HT1080 (cell line): ENCODE results near the gene TRDN. TPM values are rescaled to one million over a fixed set of nuclear protein-coding genes. Genes with fewer than 3 reads are reported as not detected.
"Not testable (repeated sequence)": the region's sequence is repeated elsewhere in the genome, so short reads cannot be mapped to it uniquely, and the experiment has no call there.

Source experiments
- DNase-seq: peaks from one replicate; pipeline ENCODE4 v3.0.0-alpha.2; 2015; ENCODE audit warnings: low read depth
- total RNA-seq: library from RNA; depleted of rRNA; stranded (reverse); fragments of >200 nt; shearing (Covaris generic); gene quantifications from 2 replicates; pipeline ENCODE4 v1.2.3, GENCODE V29; 2014

Gene TRDN
- total RNA-seq, 1 experiment from 2014 or later, result not detected

- DNase-seq, result no peak
Observed at GRCh38 chr6:123635144-123635543, 1.6 kb downstream of the TRDN start.

GRCh38 chr6:123632641-123633040 lies 4.1 kb downstream of the TRDN start:
- no peak for DNase-seq

- DNase-seq, result no peak
Observed at GRCh38 chr6:123629258-123629941, 7.3 kb downstream of the TRDN start.

- no peak for DNase-seq
Observed at GRCh38 chr6:123625696-123626095, 11.1 kb downstream of the TRDN start.

- DNase-seq, result no peak
Observed at GRCh38 chr6:123622780-123623179, 14.0 kb downstream of the TRDN start.

- no peak for DNase-seq
Observed at GRCh38 chr6:123619156-123619555, 17.6 kb downstream of the TRDN start.

- no peak for DNase-seq
Observed at GRCh38 chr6:123616942-123617341, 19.8 kb downstream of the TRDN start.

- DNase-seq, result no peak
Observed at GRCh38 chr6:123616016-123616415, 20.7 kb downstream of the TRDN start.

GRCh38 chr6:123610779-123611178 lies 26.0 kb downstream of the TRDN start:
- DNase-seq, result no peak

GRCh38 chr6:123604067-123604466 lies 32.7 kb downstream of the TRDN start:
- DNase-seq, result no peak

- no peak for DNase-seq
Observed at GRCh38 chr6:123598011-123598410, 38.7 kb downstream of the TRDN start.

- DNase-seq, result no peak
Observed at GRCh38 chr6:123594776-123595175, 42.0 kb downstream of the TRDN start.

- no peak for DNase-seq
Observed at GRCh38 chr6:123592426-123592825, 44.3 kb downstream of the TRDN start.

- no peak for DNase-seq
Observed at GRCh38 chr6:123589973-123590372, 46.8 kb downstream of the TRDN start.

- peak; percentile 24 for DNase-seq
Observed at GRCh38 chr6:123589317-123589716, 47.4 kb downstream of the TRDN start.

GRCh38 chr6:123588546-123588895 lies 48.2 kb downstream of the TRDN start:
- DNase-seq, result no peak

GRCh38 chr6:123587838-123588545 lies 48.8 kb downstream of the TRDN start:
- DNase-seq, result no peak

- not testable (repeated sequence) for DNase-seq
Observed at GRCh38 chr6:123587407-123587806, 49.3 kb downstream of the TRDN start.

GRCh38 chr6:123580331-123580730 lies 56.4 kb downstream of the TRDN start:
- no peak for DNase-seq

- no peak for DNase-seq
Observed at GRCh38 chr6:123575188-123575587, 61.6 kb downstream of the TRDN start.

- DNase-seq, result no peak
Observed at GRCh38 chr6:123570813-123571684, 65.7 kb downstream of the TRDN start.

GRCh38 chr6:123569575-123569974 lies 67.2 kb downstream of the TRDN start:
- no peak for DNase-seq
